ENCODE data around the gene PROX1. TPM values are rescaled to one million over a fixed set of nuclear protein-coding genes. Genes with fewer than 3 reads are reported as not detected.

The PROX1 gene
- total and polyA plus RNA-seq, 4 donors: 4.3 to 14.8 (median 10.7) TPM

DNA sequence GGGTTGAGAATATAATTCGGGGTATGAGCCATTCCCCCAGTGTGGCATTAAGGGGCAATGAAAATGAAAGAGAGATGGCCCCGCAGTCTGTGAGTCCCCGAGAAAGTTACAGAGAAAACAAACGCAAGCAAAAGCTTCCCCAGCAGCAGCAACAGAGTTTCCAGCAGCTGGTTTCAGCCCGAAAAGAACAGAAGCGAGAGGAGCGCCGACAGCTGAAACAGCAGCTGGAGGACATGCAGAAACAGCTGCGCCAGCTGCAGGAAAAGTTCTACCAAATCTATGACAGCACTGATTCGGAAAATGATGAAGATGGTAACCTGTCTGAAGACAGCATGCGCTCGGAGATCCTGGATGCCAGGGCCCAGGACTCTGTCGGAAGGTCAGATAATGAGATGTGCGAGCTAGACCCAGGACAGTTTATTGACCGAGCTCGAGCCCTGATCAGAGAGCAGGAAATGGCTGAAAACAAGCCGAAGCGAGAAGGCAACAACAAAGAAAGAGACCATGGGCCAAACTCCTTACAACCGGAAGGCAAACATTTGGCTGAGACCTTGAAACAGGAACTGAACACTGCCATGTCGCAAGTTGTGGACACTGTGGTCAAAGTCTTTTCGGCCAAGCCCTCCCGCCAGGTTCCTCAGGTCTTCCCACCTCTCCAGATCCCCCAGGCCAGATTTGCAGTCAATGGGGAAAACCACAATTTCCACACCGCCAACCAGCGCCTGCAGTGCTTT lies 9.4 kb downstream of the PROX1 start:
- no peaks in the 10 kb centered on the region for H3K9me3 ChIP-seq (ENCODE audit: control insufficient read depth, insufficient read depth, low read length)
- no peak for DNase-seq (ENCODE audit: low read depth in 4 of 6, low spot score in 6 of 6)
- WGBS (ENCODE audit: insufficient coverage): 81% methylated on average over 24 of the region's 24 CpGs
- H3K4me1 ChIP-seq (ENCODE audit: control insufficient read depth, insufficient read depth, low read length): peaks cover 20% of the 10 kb centered on the region
- no peak overlapping the region for H3K27ac ChIP-seq (ENCODE audit: low read depth, low read length)
- peaks cover 12% of the 10 kb centered on the region for H3K36me3 ChIP-seq (ENCODE audit: control insufficient read depth, insufficient read depth, low read length)
- H3K4me3 ChIP-seq (ENCODE audit: low read depth, low read length): no peak overlapping the region
- H3K27me3 ChIP-seq (ENCODE audit: control insufficient read depth, insufficient read depth, low read length): peaks cover 2% of the 10 kb centered on the region

DNA sequence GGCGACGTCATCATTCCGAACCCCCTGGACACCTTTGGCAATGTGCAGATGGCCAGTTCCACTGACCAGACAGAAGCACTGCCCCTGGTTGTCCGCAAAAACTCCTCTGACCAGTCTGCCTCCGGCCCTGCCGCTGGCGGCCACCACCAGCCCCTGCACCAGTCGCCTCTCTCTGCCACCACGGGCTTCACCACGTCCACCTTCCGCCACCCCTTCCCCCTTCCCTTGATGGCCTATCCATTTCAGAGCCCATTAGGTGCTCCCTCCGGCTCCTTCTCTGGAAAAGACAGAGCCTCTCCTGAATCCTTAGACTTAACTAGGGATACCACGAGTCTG lies 10.0 kb downstream of the PROX1 start:
- H3K27ac ChIP-seq (ENCODE audit: low read depth, low read length): no peak overlapping the region
- peaks cover 12% of the 10 kb centered on the region for H3K36me3 ChIP-seq (ENCODE audit: control insufficient read depth, insufficient read depth, low read length)
- H3K4me1 ChIP-seq (ENCODE audit: control insufficient read depth, insufficient read depth, low read length): peaks cover 23% of the 10 kb centered on the region
- H3K9me3 ChIP-seq (ENCODE audit: control insufficient read depth, insufficient read depth, low read length): no peaks in the 10 kb centered on the region
- DNase-seq (ENCODE audit: low read depth in 4 of 6, low spot score in 6 of 6): no peak
- WGBS (ENCODE audit: insufficient coverage): 94% methylated on average over 13 of the region's 13 CpGs
- no peak overlapping the region for H3K4me3 ChIP-seq (ENCODE audit: low read depth, low read length)
- H3K27me3 ChIP-seq (ENCODE audit: control insufficient read depth, insufficient read depth, low read length): peaks cover 2% of the 10 kb centered on the region

DNA sequence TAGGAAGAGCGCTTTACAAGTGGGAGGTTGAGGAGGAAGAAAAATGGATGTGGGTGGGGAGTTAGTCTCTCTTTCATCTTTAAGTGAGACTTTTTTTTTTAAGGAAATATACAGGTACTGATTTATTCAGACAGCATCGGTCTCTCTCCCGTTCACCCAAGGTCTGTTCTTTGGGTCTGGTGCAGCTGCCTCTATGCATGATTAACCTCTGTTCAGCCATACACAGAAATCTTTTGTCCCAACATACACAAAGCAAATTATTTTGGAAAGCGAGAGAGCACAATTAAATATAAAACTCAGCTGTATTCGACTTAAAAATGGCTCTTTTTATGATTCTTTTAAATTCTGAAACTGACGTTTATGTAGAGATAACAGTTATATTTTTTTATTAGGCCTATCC lies 11.0 kb downstream of the PROX1 start:
- peaks cover 2% of the 10 kb centered on the region for H3K27me3 ChIP-seq (ENCODE audit: control insufficient read depth, insufficient read depth, low read length)
- WGBS (ENCODE audit: insufficient coverage): 70% methylated on average over 2 of the region's 6 CpGs
- H3K4me3 ChIP-seq (ENCODE audit: low read depth, low read length): no peak overlapping the region

DNA sequence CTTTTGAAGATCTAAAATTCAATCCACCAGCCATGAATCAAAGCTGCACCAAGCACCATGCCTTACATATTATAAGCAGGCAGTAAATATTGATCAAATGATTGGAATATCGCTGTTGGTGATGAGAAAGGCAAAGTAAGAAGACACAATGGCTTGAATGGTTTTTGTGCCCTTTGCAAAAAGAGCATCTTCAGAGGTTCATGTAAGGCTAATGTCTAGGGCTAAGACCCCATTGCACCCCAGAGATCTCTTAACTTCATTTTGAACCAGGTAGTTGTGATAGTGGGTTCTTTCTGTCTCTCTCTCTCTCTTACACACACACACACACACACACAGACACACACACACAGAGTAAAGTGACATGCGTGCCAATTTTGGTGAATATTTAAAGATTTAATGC lies 12.0 kb downstream of the PROX1 start:
- WGBS (ENCODE audit: insufficient coverage): no CpG with 5 or more reads among the region's 2 CpGs
- H3K27ac ChIP-seq (ENCODE audit: low read depth, low read length): no peak overlapping the region
- no peaks in the 10 kb centered on the region for H3K27me3 ChIP-seq (ENCODE audit: control insufficient read depth, insufficient read depth, low read length)
- H3K4me3 ChIP-seq (ENCODE audit: low read depth, low read length): no peak overlapping the region
- H3K4me1 ChIP-seq (ENCODE audit: control insufficient read depth, insufficient read depth, low read length): peaks cover 25% of the 10 kb centered on the region
- no peak for DNase-seq (ENCODE audit: low read depth in 4 of 6, low spot score in 6 of 6)
- H3K9me3 ChIP-seq (ENCODE audit: control insufficient read depth, insufficient read depth, low read length): no peaks in the 10 kb centered on the region
- peaks cover 12% of the 10 kb centered on the region for H3K36me3 ChIP-seq (ENCODE audit: control insufficient read depth, insufficient read depth, low read length)

More for the DNA sequence above, 11.0 kb downstream of the PROX1 start:
- Histone ChIP-seq H3K9me3 (ENCODE audit: control insufficient read depth, insufficient read depth, low read length) (no peaks in the 10 kb centered on the region), H3K27ac (ENCODE audit: low read depth, low read length) (no peak overlapping the region), H3K36me3 (ENCODE audit: control insufficient read depth, insufficient read depth, low read length) (peaks cover 12% of the 10 kb centered on the region), H3K4me1 (ENCODE audit: control insufficient read depth, insufficient read depth, low read length) (peaks cover 23% of the 10 kb centered on the region)
- DNase-seq (ENCODE audit: low read depth in 4 of 6, low spot score in 6 of 6): no peak

DNA sequence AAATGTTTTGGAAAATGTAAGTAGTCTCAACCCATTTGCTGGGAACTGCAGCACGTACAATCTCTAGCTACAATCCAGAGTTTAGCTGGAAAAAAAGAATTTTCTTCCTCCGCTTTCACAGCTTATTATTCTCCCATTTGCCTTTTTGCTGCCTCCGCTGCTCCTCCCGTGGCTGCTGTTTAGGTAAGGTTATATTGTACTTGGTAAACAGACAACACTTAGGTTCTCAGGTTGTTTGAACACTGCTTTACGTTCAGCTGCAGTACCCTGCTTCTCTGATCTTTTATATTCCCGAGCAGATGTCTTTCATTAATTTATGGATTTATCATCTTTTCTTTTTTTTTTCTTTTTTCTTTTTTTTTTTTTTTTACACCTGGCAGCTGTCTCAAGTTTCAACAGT lies 14.3 kb downstream of the PROX1 start:
- H3K4me1 ChIP-seq (ENCODE audit: control insufficient read depth, insufficient read depth, low read length): peaks cover 18% of the 10 kb centered on the region
- no peaks in the 10 kb centered on the region for H3K27me3 ChIP-seq (ENCODE audit: control insufficient read depth, insufficient read depth, low read length)
- no peak for DNase-seq (ENCODE audit: low read depth in 4 of 6, low spot score in 6 of 6)
- H3K4me3 ChIP-seq (ENCODE audit: low read depth, low read length): no peak overlapping the region
- H3K9me3 ChIP-seq (ENCODE audit: control insufficient read depth, insufficient read depth, low read length): no peaks in the 10 kb centered on the region
- WGBS (ENCODE audit: insufficient coverage): no CpG with 5 or more reads among the region's 6 CpGs
- H3K27ac ChIP-seq (ENCODE audit: low read depth, low read length): no peak overlapping the region
- H3K36me3 ChIP-seq (ENCODE audit: control insufficient read depth, insufficient read depth, low read length): peaks cover 10% of the 10 kb centered on the region

DNA sequence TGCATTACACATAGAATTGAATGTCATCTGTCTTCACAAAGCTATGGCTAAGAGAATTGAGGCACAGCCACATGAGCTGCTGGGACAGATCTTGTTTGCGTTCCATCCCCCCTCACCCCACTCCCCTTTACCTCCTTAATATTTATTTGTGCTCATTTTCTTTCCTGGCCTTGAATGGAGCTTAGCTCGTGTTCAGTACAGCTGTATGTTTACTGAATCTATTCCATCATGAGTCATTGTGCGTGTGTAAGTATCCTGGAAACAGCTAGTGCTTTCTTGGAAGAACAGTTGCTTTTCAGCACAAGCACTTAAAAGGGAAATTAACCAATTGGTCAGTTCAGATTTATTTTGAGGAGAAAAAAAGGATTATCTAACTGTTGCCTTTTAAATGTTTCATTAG lies 14.7 kb downstream of the PROX1 start:
- peak in 2 of 6 donors; percentile 80 to 83 for DNase-seq (ENCODE audit: low read depth in 4 of 6, low spot score in 6 of 6)
- no peaks in the 10 kb centered on the region for H3K9me3 ChIP-seq (ENCODE audit: control insufficient read depth, insufficient read depth, low read length)
- no CpG with 5 or more reads among the region's 3 CpGs for WGBS (ENCODE audit: insufficient coverage)
- H3K27me3 ChIP-seq (ENCODE audit: control insufficient read depth, insufficient read depth, low read length): no peaks in the 10 kb centered on the region
- H3K4me1 ChIP-seq (ENCODE audit: control insufficient read depth, insufficient read depth, low read length): peaks cover 14% of the 10 kb centered on the region
- H3K36me3 ChIP-seq (ENCODE audit: control insufficient read depth, insufficient read depth, low read length): peaks cover 6% of the 10 kb centered on the region
- H3K27ac ChIP-seq (ENCODE audit: low read depth, low read length): no peak overlapping the region
- no peak overlapping the region for H3K4me3 ChIP-seq (ENCODE audit: low read depth, low read length)

DNA sequence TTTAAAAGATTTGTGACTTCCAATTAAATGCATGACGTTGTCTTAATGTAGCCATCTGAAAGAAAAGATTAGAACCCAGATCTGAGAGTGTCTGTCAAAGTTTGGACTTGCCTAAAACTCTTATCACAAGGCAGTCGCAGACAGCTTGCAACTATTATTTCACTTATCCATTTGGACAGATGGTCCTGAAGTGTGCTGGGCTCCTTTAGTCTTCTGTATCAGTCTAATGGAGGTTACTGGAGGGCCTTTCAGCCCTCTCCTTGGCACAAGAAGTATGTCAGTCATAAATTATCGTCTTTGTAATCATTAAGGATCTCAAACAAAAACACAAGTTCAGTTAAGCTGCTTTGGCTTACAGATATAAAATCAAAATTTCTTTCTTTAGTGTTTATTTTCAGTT lies 15.5 kb downstream of the PROX1 start:
- H3K36me3 ChIP-seq (ENCODE audit: control insufficient read depth, insufficient read depth, low read length): no peaks in the 10 kb centered on the region
- H3K4me1 ChIP-seq (ENCODE audit: control insufficient read depth, insufficient read depth, low read length): peaks cover 11% of the 10 kb centered on the region

DNA sequence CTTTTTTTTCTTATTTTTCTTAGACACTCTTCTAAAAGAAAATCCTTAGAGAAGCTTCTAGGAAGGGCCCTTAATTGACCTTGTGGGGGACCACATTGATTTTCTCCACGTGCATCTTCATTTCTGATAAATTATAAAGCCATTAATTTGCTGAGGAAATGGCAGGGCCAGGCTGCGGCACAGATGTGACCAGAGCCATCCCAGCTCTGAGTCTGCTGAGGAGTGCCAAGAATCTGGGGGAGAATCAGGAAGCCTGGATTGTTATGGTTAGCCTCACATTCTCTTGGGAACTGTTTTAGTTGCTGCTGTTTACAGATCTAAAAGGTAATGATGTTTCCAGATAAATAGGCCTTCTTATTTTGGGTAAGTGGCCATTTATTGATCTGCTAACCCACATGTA lies 16.2 kb downstream of the PROX1 start:
- whole genome bisulfite sequencing (ENCODE audit: insufficient coverage): 29% methylated on average over 1 of the region's 2 CpGs
- Histone ChIP-seq H3K27ac (ENCODE audit: low read depth, low read length) (no peak overlapping the region), H3K27me3 (ENCODE audit: control insufficient read depth, insufficient read depth, low read length) (no peaks in the 10 kb centered on the region), H3K9me3 (ENCODE audit: control insufficient read depth, insufficient read depth, low read length) (no peaks in the 10 kb centered on the region), H3K4me3 (ENCODE audit: low read depth, low read length) (no peak overlapping the region), H3K36me3 (ENCODE audit: control insufficient read depth, insufficient read depth, low read length) (no peaks in the 10 kb centered on the region), H3K4me1 (ENCODE audit: control insufficient read depth, insufficient read depth, low read length) (peaks cover 15% of the 10 kb centered on the region)
- DNase-seq (ENCODE audit: low read depth in 4 of 6, low spot score in 6 of 6): peak in 1 of 6 donors; percentile 72

More for the DNA sequence above, 15.5 kb downstream of the PROX1 start:
- no peaks in the 10 kb centered on the region for H3K27me3 ChIP-seq (ENCODE audit: control insufficient read depth, insufficient read depth, low read length)
- no peak overlapping the region for H3K27ac ChIP-seq (ENCODE audit: low read depth, low read length)
- no peaks in the 10 kb centered on the region for H3K9me3 ChIP-seq (ENCODE audit: control insufficient read depth, insufficient read depth, low read length)
- H3K4me3 ChIP-seq (ENCODE audit: low read depth, low read length): no peak overlapping the region
- WGBS (ENCODE audit: insufficient coverage): 60% methylated on average over 2 of the region's 3 CpGs
- no peak for DNase-seq (ENCODE audit: low read depth in 4 of 6, low spot score in 6 of 6)

DNA sequence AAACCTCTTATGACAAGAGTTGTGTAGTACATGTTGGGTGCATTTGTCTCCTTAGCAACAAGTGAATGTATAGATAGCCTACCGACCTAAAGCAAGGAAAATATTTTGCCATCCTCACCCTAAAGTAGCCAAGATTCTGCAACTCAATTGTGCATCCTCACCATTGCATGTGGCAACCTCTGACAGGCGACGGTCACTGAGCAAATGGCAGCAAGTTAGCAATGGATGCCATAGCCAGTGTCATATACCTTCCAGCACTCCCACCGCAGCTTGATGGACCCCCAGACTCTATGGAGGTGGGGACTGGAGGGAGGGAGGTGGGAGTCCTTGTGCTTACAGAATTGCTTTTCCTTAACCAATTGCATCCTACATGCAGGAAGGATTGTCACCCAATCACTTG lies 17.0 kb downstream of the PROX1 start:
- no peak for DNase-seq (ENCODE audit: low read depth in 4 of 6, low spot score in 6 of 6)
- H3K27me3 ChIP-seq (ENCODE audit: control insufficient read depth, insufficient read depth, low read length): no peaks in the 10 kb centered on the region
- no peak overlapping the region for H3K4me3 ChIP-seq (ENCODE audit: low read depth, low read length)
- H3K27ac ChIP-seq (ENCODE audit: low read depth, low read length): no peak overlapping the region
- peaks cover 15% of the 10 kb centered on the region for H3K4me1 ChIP-seq (ENCODE audit: control insufficient read depth, insufficient read depth, low read length)
- WGBS (ENCODE audit: insufficient coverage): 88% methylated on average over 3 of the region's 4 CpGs
- H3K36me3 ChIP-seq (ENCODE audit: control insufficient read depth, insufficient read depth, low read length): no peaks in the 10 kb centered on the region
- no peaks in the 10 kb centered on the region for H3K9me3 ChIP-seq (ENCODE audit: control insufficient read depth, insufficient read depth, low read length)

DNA sequence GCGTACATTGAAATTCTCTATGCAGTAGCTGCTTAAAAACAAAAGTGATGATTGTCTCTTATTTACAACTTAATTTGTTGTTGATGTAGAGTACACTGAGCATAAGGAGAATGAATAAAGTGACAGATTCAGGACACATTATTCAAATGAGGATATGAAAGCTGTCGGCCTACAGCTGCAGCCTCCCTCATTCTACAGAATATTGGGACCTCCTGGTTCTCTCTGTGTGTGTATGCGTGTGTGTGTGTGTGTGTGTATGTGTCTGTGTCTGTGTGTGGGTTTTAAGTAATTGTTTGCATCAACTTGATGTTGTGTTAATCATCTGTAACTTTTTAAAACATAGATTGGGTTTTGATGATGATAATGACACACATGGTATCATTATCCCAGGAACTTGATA lies 17.9 kb downstream of the PROX1 start:
- Histone ChIP-seq H3K9me3 (ENCODE audit: control insufficient read depth, insufficient read depth, low read length) (no peaks in the 10 kb centered on the region), H3K4me1 (ENCODE audit: control insufficient read depth, insufficient read depth, low read length) (peaks cover 15% of the 10 kb centered on the region), H3K27me3 (ENCODE audit: control insufficient read depth, insufficient read depth, low read length) (no peaks in the 10 kb centered on the region), H3K27ac (ENCODE audit: low read depth, low read length) (no peak overlapping the region), H3K36me3 (ENCODE audit: control insufficient read depth, insufficient read depth, low read length) (no peaks in the 10 kb centered on the region), H3K4me3 (ENCODE audit: low read depth, low read length) (no peak overlapping the region)
- WGBS (ENCODE audit: insufficient coverage): no CpG with 5 or more reads among the region's 3 CpGs
- DNase-seq (ENCODE audit: low read depth in 4 of 6, low spot score in 6 of 6): peak in 1 of 6 donors; percentile 80

Data from spinal cord (tissue), 10 donors.